HepG2 (cell line): ENCODE results near the gene UBE2L6. TPM values are rescaled to one million over a fixed set of nuclear protein-coding genes. Genes with fewer than 3 reads are reported as not detected.

ENCODE experiments used
- CENPX ChIP-seq: sonication (generic); formaldehyde crosslinking; IDR thresholded peaks from 2 replicates; pipeline ENCODE4 v1.9.0; 2021; ENCODE audit warnings: mild to moderate bottlenecking, missing genetic modification reagents, moderate library complexity
- GTF2F1 ChIP-seq: fragments of 150-350 bp; IDR thresholded peaks from 2 replicates; pipeline ENCODE4 v1.6.1; 2014; ENCODE audit warnings: low read length
- HNRNPUL1 ChIP-seq: fragments of 200-400 bp; formaldehyde crosslinking; IDR thresholded peaks from 2 replicates; pipeline ENCODE4 v1.6.1; 2017; ENCODE audit warnings: low read depth, mild to moderate bottlenecking, low read length, moderate library complexity
- HOXA9 ChIP-seq: sonication (generic); formaldehyde crosslinking; IDR thresholded peaks from 2 replicates; pipeline ENCODE4 v1.8.1; 2022; ENCODE audit warnings: missing genetic modification reagents, mild to moderate bottlenecking, moderate library complexity, borderline replicate concordance
- MXI1 ChIP-seq: IDR thresholded peaks from 3 replicates; pipeline ENCODE4 v1.6.1; 2012; ENCODE audit warnings: low read depth, low read length, inconsistent platforms, borderline replicate concordance
- PAXIP1 ChIP-seq: sonication (generic); formaldehyde crosslinking; conservative IDR thresholded peaks from 2 replicates; pipeline ENCODE4 v1.4.0; 2020; ENCODE audit warnings: mild to moderate bottlenecking, missing genetic modification reagents, moderate library complexity
- POGK ChIP-seq: sonication (generic); formaldehyde crosslinking; conservative IDR thresholded peaks from 2 replicates; pipeline ENCODE4 v1.8.0; 2022; ENCODE audit warnings: mild to moderate bottlenecking, moderate library complexity, missing genetic modification reagents
- SSRP1 ChIP-seq: IDR thresholded peaks from 2 replicates; pipeline ENCODE4 v1.6.1; 2016; ENCODE audit warnings: control low read depth
- THRA ChIP-seq: sonication (generic); formaldehyde crosslinking; IDR thresholded peaks from 2 replicates; pipeline ENCODE4 v1.4.0; 2020; ENCODE audit warnings: missing genetic modification reagents, borderline replicate concordance
- U2AF2 ChIP-seq: fragments of 200-400 bp; formaldehyde crosslinking; IDR thresholded peaks from 2 replicates; pipeline ENCODE4 v1.6.1; 2017; ENCODE audit warnings: low read depth, mild to moderate bottlenecking, low read length
- WIZ ChIP-seq: sonication (generic); formaldehyde crosslinking; IDR thresholded peaks from 2 replicates; pipeline ENCODE4 v1.5.1; 2020; ENCODE audit warnings: mild to moderate bottlenecking, missing genetic modification reagents
- ZNF350 ChIP-seq: sonication (generic); formaldehyde crosslinking; IDR thresholded peaks from 2 replicates; pipeline ENCODE4 v1.4.0; 2020; ENCODE audit warnings: mild to moderate bottlenecking, low read depth, missing genetic modification reagents, borderline replicate concordance
- ZNF512B ChIP-seq: sonication (generic); formaldehyde crosslinking; IDR thresholded peaks from 2 replicates; pipeline ENCODE4 v1.5.1; 2020; ENCODE audit warnings: missing genetic modification reagents, mild to moderate bottlenecking, borderline replicate concordance
- ZNF670 ChIP-seq: sonication (generic); formaldehyde crosslinking; IDR thresholded peaks from 2 replicates; pipeline ENCODE4 v1.8.0; 2022; ENCODE audit warnings: mild to moderate bottlenecking, missing genetic modification reagents, borderline replicate concordance
- ZNF724P ChIP-seq: sonication (generic); formaldehyde crosslinking; IDR thresholded peaks from 2 replicates; pipeline ENCODE4 v1.8.0; 2022; ENCODE audit warnings: missing genetic modification reagents, borderline replicate concordance
- ZNF766 ChIP-seq: sonication (generic); formaldehyde crosslinking; IDR thresholded peaks from 2 replicates; pipeline ENCODE4 v1.5.0; 2020; ENCODE audit warnings: missing genetic modification reagents, borderline replicate concordance
- ZSCAN22 ChIP-seq: sonication (generic); formaldehyde crosslinking; IDR thresholded peaks from 2 replicates; pipeline ENCODE4 v1.4.0; 2020; ENCODE audit warnings: mild to moderate bottlenecking, missing genetic modification reagents
- ZSCAN5A ChIP-seq: sonication (generic); formaldehyde crosslinking; IDR thresholded peaks from 2 replicates; pipeline ENCODE4 v1.8.0; 2022; ENCODE audit warnings: mild to moderate bottlenecking, missing genetic modification reagents, borderline replicate concordance
- polyA plus RNA-seq, 8 experiments: library from polyadenylated mRNA; depleted of rRNA in 3 of 8; stranded (reverse) in 7 of 8; unstranded in 1 of 8; fragments of >200 nt; fragmentation: Illumina TruSeq in 4 of 8; extraction: Trizol in 4 of 8; gene quantifications; 2 replicates each; pipeline versions ENCODE4 v1.2.1 to v1.2.3, GENCODE V29; 2011 to 2016; ENCODE audit warnings: low read depth in 4 of 8, missing spikeins in 1 of 8, mixed read lengths in 1 of 8; ENCODE audit not compliant: insufficient read depth in 1 of 8
- total RNA-seq, 5 experiments: library from RNA; depleted of rRNA; stranded (reverse); fragments of >200 nt; fragmentation: Illumina TruSeq; extraction: Trizol; gene quantifications; 2 replicates each; pipeline ENCODE4 v1.2.3, GENCODE V29; 2016; ENCODE audit warnings: low read depth in 1 of 5

UBE2L6 gene
- total and polyA plus RNA-seq, 2 of the 13 experiments (the other 11 are each of a cell fraction or from before 2014, with no cell fraction given), result 30.3 to 30.4 TPM

GRCh38 chr11:57513911-57514537 is 53.4 kb downstream of the UBE2L6 start (continued):
- TF ChIP-seq ZNF512B (CRISPR knock-in tag), result no peak
- TF ChIP-seq GTF2F1, result no peak
- TF ChIP-seq POGK (CRISPR knock-in tag), result no peak
- TF ChIP-seq CENPX (CRISPR knock-in tag), result no peak
- peak; percentile 16; the same call in 1 of the 2 replicates for TF ChIP-seq ZNF350
- TF ChIP-seq MXI1, result no peak
- TF ChIP-seq ZNF724P, result no peak
- 0 out of 2 replicates have a peak, but pooled peaks have one; percentile 7 for TF ChIP-seq THRA
- no peak for TF ChIP-seq HOXA9 (CRISPR knock-in tag)
- no peak; the same call in 1 of the 2 replicates for TF ChIP-seq WIZ (CRISPR knock-in tag)
- no peak for TF ChIP-seq HNRNPUL1
- no peak for TF ChIP-seq SSRP1
- TF ChIP-seq U2AF2, result no peak
- TF ChIP-seq ZNF766 (CRISPR knock-in tag), result no peak
- TF ChIP-seq ZSCAN22 (CRISPR knock-in tag), result no peak
- TF ChIP-seq ZSCAN5A (CRISPR knock-in tag), result no peak
- TF ChIP-seq ZNF670, result no peak
- no peak for TF ChIP-seq PAXIP1 (CRISPR knock-in tag)
